ENCODE measurements around the gene DDX54.
"Not testable (repeated sequence)": the region's sequence is repeated elsewhere in the genome, so short reads cannot be mapped to it uniquely, and the experiment has no call there.

DDX54 gene

DNA sequence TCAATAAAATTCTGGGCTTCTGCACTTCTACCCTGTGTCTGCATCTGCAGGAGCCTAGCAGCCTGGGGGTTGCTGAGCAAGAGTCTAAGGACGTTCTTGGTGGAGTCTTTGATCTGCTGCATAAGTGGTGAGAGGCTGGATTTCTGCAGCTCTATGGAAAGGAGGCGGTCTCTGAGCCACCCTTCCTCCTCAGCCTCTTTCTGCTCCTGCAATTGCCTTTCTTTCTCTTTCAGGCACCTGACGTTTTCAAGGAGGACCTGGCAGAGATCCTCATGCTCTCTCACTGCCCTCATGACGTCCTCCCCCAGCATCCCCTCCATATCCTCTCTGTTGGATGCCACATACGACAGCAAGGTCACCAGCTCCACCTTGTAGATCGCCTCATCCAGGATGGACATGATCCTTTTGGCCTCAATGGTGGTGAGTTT, 22.3 kb upstream of the DDX54 start:
- H3K14ac ChIP-seq (ENCODE audit: low read length in 2 of 2): no peak overlapping the region
- no peak overlapping the region for H2AK5ac ChIP-seq (ENCODE audit: low read length, severe bottlenecking)
- H3K18ac ChIP-seq (ENCODE audit: low read depth in 1 of 2, low read length in 2 of 2): peak overlapping the region in 1 of 2 experiments; percentile 22
- peak; percentile 37 for DNase-seq
- no peaks in the 10 kb centered on the region for H3K79me1 ChIP-seq (replicated peaks; ENCODE audit: low read length, poor library complexity, severe bottlenecking)
- no peaks in the 10 kb centered on the region for H3K4me1 ChIP-seq (ENCODE audit: control insufficient read depth, insufficient read depth, low read depth, low read length)
- H2BK15ac ChIP-seq (ENCODE audit: low read depth, poor library complexity, severe bottlenecking): no peak overlapping the region
- H3K36me3 ChIP-seq (ENCODE audit: control insufficient read depth in 1 of 2, insufficient read depth in 2 of 2, low read depth in 1 of 2, low read length in 2 of 2): no peaks in the 10 kb centered on the region
- H3K4me2 ChIP-seq (ENCODE audit: low read length, poor library complexity, severe bottlenecking): no peak overlapping the region
- no peak overlapping the region for H2AFZ ChIP-seq (ENCODE audit: low read depth, low read length)
- no peak overlapping the region for H4K8ac ChIP-seq (ENCODE audit: low read length)
- H4K91ac ChIP-seq (ENCODE audit: low read length): no peak overlapping the region
- 71% methylated on average over 6 of the region's 6 CpGs for WGBS
- no peaks in the 10 kb centered on the region for H3K9me3 ChIP-seq (ENCODE audit: control insufficient read depth, low read length)
- no peak overlapping the region for H3K23ac ChIP-seq (ENCODE audit: low read length in 2 of 2)
- H2BK120ac ChIP-seq (ENCODE audit: low read depth, low read length): no peak overlapping the region
- no peaks in the 10 kb centered on the region for H3K27me3 ChIP-seq (ENCODE audit: control insufficient read depth in 1 of 2, insufficient read depth in 1 of 2, low read length in 2 of 2)
- no peak overlapping the region for H2BK5ac ChIP-seq (ENCODE audit: low read depth, low read length, poor library complexity, severe bottlenecking)
- H3K4ac ChIP-seq (ENCODE audit: low read depth in 1 of 2, low read length in 2 of 2): peak overlapping the region in 1 of 2 experiments; percentile 30
- peak overlapping the region; percentile 20 to 74 for H2BK12ac ChIP-seq (ENCODE audit: low read length in 2 of 2)
- H3K4me3 ChIP-seq (ENCODE audit: insufficient read depth in 1 of 2, low read depth in 1 of 2, low read length in 2 of 2): no peak overlapping the region
- no peak overlapping the region for H3K27ac ChIP-seq (ENCODE audit: low read length, poor library complexity, severe bottlenecking)
- H3K9ac ChIP-seq (ENCODE audit: low read length): no peak overlapping the region

DNA sequence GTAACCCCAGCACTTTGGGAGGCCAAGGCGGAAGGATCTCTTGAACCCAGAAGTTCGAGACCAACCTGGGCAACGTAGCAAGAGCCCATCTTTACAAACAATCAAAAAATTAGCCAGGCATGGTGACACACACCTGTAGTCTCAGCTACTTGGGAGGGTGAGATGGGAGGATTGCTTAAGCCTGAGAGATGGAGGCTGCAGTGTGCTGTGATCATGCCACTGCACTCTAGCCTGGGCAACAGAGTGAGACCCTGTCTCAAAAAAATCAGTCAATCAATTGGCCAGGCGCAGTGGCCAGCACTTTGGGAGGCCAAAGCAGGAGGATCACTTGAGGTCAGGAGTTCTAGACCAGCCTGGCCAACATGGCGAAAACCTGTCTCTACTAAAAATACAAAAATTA, 21.5 kb upstream of the DDX54 start:
- H3K9ac ChIP-seq (ENCODE audit: low read length): not testable (repeated sequence)

DNA sequence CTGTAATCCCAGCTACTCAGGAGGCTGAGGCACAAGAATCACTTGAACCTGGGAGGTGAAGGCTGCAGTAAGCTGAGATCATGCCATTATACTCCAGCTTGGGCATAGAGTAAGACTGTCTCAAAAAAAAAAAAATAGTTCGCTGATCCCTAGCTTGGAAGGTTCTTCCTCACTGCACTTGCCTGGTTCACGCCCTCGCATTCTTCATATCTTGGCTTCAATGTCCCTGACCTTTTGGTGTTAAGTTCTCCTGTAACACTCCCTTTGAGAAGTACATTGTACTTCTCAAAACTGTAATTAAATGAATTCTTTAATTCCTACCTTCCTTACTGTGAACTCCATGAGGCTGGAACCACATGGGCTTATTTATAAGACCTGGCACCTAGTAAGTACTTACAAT, 19.5 kb upstream of the DDX54 start:
- Histone ChIP-seq H3K4me2 (ENCODE audit: low read length, poor library complexity, severe bottlenecking) (no peak overlapping the region), H2BK15ac (ENCODE audit: low read depth, poor library complexity, severe bottlenecking) (no peak overlapping the region), H3K36me3 (ENCODE audit: control insufficient read depth in 1 of 2, insufficient read depth in 2 of 2, low read depth in 1 of 2, low read length in 2 of 2) (peaks cover 0 to 4% of the 10 kb centered on the region in 2 experiments), H3K27me3 (ENCODE audit: control insufficient read depth in 1 of 2, insufficient read depth in 1 of 2, low read length in 2 of 2) (no peaks in the 10 kb centered on the region), H3K9ac (ENCODE audit: low read length) (no peak overlapping the region), H2BK120ac (ENCODE audit: low read depth, low read length) (no peak overlapping the region), H3K79me1 (replicated peaks; ENCODE audit: low read length, poor library complexity, severe bottlenecking) (no peaks in the 10 kb centered on the region), H2BK12ac (ENCODE audit: low read length in 2 of 2) (no peak overlapping the region), H3K4me3 (ENCODE audit: insufficient read depth in 1 of 2, low read depth in 1 of 2, low read length in 2 of 2) (no peak overlapping the region), H3K4ac (ENCODE audit: low read depth in 1 of 2, low read length in 2 of 2) (no peak overlapping the region), H2AFZ (ENCODE audit: low read depth, low read length) (no peak overlapping the region), H3K23ac (ENCODE audit: low read length in 2 of 2) (no peak overlapping the region), H3K14ac (ENCODE audit: low read length in 2 of 2) (no peak overlapping the region), H2BK5ac (ENCODE audit: low read depth, low read length, poor library complexity, severe bottlenecking) (no peak overlapping the region), H3K4me1 (ENCODE audit: control insufficient read depth, insufficient read depth, low read depth, low read length) (peaks cover 8% of the 10 kb centered on the region), H4K8ac (ENCODE audit: low read length) (no peak overlapping the region), H2AK5ac (ENCODE audit: low read length, severe bottlenecking) (no peak overlapping the region), H3K18ac (ENCODE audit: low read depth in 1 of 2, low read length in 2 of 2) (no peak overlapping the region), H3K27ac (ENCODE audit: low read length, poor library complexity, severe bottlenecking) (no peak overlapping the region), H4K91ac (ENCODE audit: low read length) (no peak overlapping the region), H3K9me3 (ENCODE audit: control insufficient read depth, low read length) (no peaks in the 10 kb centered on the region)
- 92% methylated on average over 3 of the region's 3 CpGs for WGBS
- no peak for DNase-seq

More for the DNA sequence above, 21.5 kb upstream of the DDX54 start:
- not testable (repeated sequence) for H3K4me3 ChIP-seq (ENCODE audit: insufficient read depth in 1 of 2, low read depth in 1 of 2, low read length in 2 of 2); H3K4me2 ChIP-seq (ENCODE audit: low read length, poor library complexity, severe bottlenecking); H3K4me1 ChIP-seq (ENCODE audit: control insufficient read depth, insufficient read depth, low read depth, low read length); H2BK15ac ChIP-seq (ENCODE audit: low read depth, poor library complexity, severe bottlenecking); H2BK12ac ChIP-seq (ENCODE audit: low read length in 2 of 2); H2BK120ac ChIP-seq (ENCODE audit: low read depth, low read length); H3K4ac ChIP-seq (ENCODE audit: low read depth in 1 of 2, low read length in 2 of 2); H4K8ac ChIP-seq (ENCODE audit: low read length); DNase-seq; H3K27ac ChIP-seq (ENCODE audit: low read length, poor library complexity, severe bottlenecking); H2AFZ ChIP-seq (ENCODE audit: low read depth, low read length); H3K14ac ChIP-seq (ENCODE audit: low read length in 2 of 2); H2BK5ac ChIP-seq (ENCODE audit: low read depth, low read length, poor library complexity, severe bottlenecking); H3K36me3 ChIP-seq (ENCODE audit: control insufficient read depth in 1 of 2, insufficient read depth in 2 of 2, low read depth in 1 of 2, low read length in 2 of 2); H3K9me3 ChIP-seq (ENCODE audit: control insufficient read depth, low read length); H3K23ac ChIP-seq (ENCODE audit: low read length in 2 of 2); H3K27me3 ChIP-seq (ENCODE audit: control insufficient read depth in 1 of 2, insufficient read depth in 1 of 2, low read length in 2 of 2); H2AK5ac ChIP-seq (ENCODE audit: low read length, severe bottlenecking); H3K79me1 ChIP-seq (replicated peaks; ENCODE audit: low read length, poor library complexity, severe bottlenecking)
- Histone ChIP-seq H3K18ac (ENCODE audit: low read depth in 1 of 2, low read length in 2 of 2) (peak overlapping the region in 1 of 2 experiments; percentile 25), H4K91ac (ENCODE audit: low read length) (peak overlapping the region; percentile 32)
- WGBS: 100% methylated on average over 5 of the region's 5 CpGs

DNA sequence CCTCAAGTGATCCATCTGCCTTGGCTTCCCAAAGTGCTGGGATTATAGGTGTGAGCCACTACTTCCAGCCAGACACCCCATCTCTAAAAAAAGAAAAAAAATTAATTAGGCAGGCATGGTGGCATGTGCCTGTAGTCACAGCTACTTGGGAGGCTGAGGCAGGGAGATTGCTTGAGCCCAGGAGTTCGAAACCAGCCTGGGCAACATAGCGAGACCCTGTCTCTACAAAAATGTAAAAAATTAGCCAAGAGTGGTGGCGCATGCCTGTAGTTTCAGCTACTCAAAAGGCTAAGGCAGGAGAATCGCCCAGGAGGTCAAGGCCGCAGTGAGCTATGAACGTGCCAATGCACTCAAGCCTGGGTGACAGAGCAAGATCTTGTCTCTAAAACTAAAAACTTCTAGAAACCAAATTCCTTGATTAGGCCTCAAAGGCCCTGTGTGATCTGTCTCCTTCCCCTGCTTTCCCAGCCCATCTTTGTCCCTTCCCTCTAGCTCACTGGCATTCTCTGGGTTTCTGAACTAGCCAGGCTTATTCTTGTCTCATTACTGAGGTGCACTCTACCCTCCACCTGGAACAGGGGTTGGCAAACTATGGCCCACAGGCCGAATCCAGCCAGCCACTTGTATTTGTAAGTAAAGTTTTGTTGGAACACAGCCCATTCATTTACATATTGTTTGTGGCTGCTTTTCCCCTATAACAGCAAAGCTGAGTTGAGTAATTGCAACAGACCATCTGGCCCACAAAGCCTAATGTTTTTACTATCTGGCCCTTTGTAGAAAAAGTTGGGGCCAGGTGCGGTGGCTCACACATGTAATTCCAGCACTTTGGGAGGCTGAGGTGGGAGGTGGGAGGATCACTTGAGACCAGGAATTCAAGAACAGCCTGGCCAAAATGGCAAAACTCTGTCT, 18.8 kb upstream of the DDX54 start:
- Histone ChIP-seq H3K14ac (ENCODE audit: low read length in 2 of 2) (no peak overlapping the region), H2BK12ac (ENCODE audit: low read length in 2 of 2) (peak overlapping the region in 1 of 2 experiments; percentile 48), H2BK120ac (ENCODE audit: low read depth, low read length) (no peak overlapping the region), H3K27ac (ENCODE audit: low read length, poor library complexity, severe bottlenecking) (no peak overlapping the region), H3K23ac (ENCODE audit: low read length in 2 of 2) (no peak overlapping the region), H3K4me1 (ENCODE audit: control insufficient read depth, insufficient read depth, low read depth, low read length) (peaks cover 8% of the 10 kb centered on the region), H3K4me2 (ENCODE audit: low read length, poor library complexity, severe bottlenecking) (no peak overlapping the region), H3K9me3 (ENCODE audit: control insufficient read depth, low read length) (no peaks in the 10 kb centered on the region), H2AFZ (ENCODE audit: low read depth, low read length) (no peak overlapping the region), H2BK5ac (ENCODE audit: low read depth, low read length, poor library complexity, severe bottlenecking) (no peak overlapping the region), H3K4ac (ENCODE audit: low read depth in 1 of 2, low read length in 2 of 2) (peak overlapping the region in 1 of 2 experiments; percentile 10), H3K27me3 (ENCODE audit: control insufficient read depth in 1 of 2, insufficient read depth in 1 of 2, low read length in 2 of 2) (no peaks in the 10 kb centered on the region), H3K36me3 (ENCODE audit: control insufficient read depth in 1 of 2, insufficient read depth in 2 of 2, low read depth in 1 of 2, low read length in 2 of 2) (peaks cover 0 to 4% of the 10 kb centered on the region in 2 experiments), H3K9ac (ENCODE audit: low read length) (no peak overlapping the region), H4K91ac (ENCODE audit: low read length) (no peak overlapping the region), H2BK15ac (ENCODE audit: low read depth, poor library complexity, severe bottlenecking) (peak overlapping the region; percentile 40), H4K8ac (ENCODE audit: low read length) (peak overlapping the region; percentile 1), H3K4me3 (ENCODE audit: insufficient read depth in 1 of 2, low read depth in 1 of 2, low read length in 2 of 2) (no peak overlapping the region), H2AK5ac (ENCODE audit: low read length, severe bottlenecking) (no peak overlapping the region), H3K18ac (ENCODE audit: low read depth in 1 of 2, low read length in 2 of 2) (peak overlapping the region in 1 of 2 experiments; percentile 55), H3K79me1 (replicated peaks; ENCODE audit: low read length, poor library complexity, severe bottlenecking) (no peaks in the 10 kb centered on the region)
- WGBS: 92% methylated on average over 7 of the region's 8 CpGs
- DNase-seq: peak; percentile 43

All from mesenchymal stem cell (in vitro differentiated cells and primary cell).